A673 (cell line): Measurements from ENCODE around the gene CETP. TPM values are rescaled to one million over a fixed set of nuclear protein-coding genes. Genes with fewer than 3 reads are reported as not detected.

ENCODE experiments used
- BruUV-seq: library from RNA; stranded (reverse); fragments of 400-500 nt; replicated peaks from 2 replicates; lab custom pipeline; 2021; lab: Mats Ljungman, UMichigan
- CTCF ChIA-PET: fragments of 300-600 bp; sonication (Branson Sonifier 250); formaldehyde crosslinking; loops from one replicate; lab custom pipeline; 2022; ENCODE audit warnings: antibody characterized with exemption; lab: Charles Lee
- POLR2A ChIA-PET: fragments of 300-600 bp; sonication (Branson Sonifier 250); formaldehyde crosslinking; loops from one replicate; lab custom pipeline; 2022; ENCODE audit warnings: antibody characterized with exemption; ENCODE audit not compliant: low non-redundant PET; lab: Charles Lee
- DNase-seq: peaks from one replicate; pipeline ENCODE4 v3.0.0-alpha.2; 2015; ENCODE audit warnings: low spot score
- H3K27ac ChIP-seq: fragments of 200-600 bp; sonication (generic); 2 replicates; pipeline ENCODE4 v1.5.1; 2016; ENCODE audit warnings: mixed run types, low read depth, mild to moderate bottlenecking, mixed read lengths, antibody characterized with exemption, low read length; ENCODE audit not compliant: poor library complexity, severe bottlenecking
- H3K27me3 ChIP-seq: fragments of 200-600 bp; sonication (generic); replicated peaks from 2 replicates; pipeline ENCODE4 v1.6.1; 2017; ENCODE audit warnings: mixed run types, low read depth, mild to moderate bottlenecking, mixed read lengths, antibody characterized with exemption, low read length; ENCODE audit not compliant: insufficient read depth, poor library complexity
- H3K36me3 ChIP-seq: fragments of 200-600 bp; sonication (generic); 2 replicates; pipeline ENCODE4 v1.6.1; 2016; ENCODE audit warnings: mixed run types, mild to moderate bottlenecking, mixed read lengths, antibody characterized with exemption, low read length; ENCODE audit not compliant: insufficient read depth, poor library complexity, severe bottlenecking
- H3K4me1 ChIP-seq: fragments of 200-600 bp; sonication (generic); 2 replicates; pipeline ENCODE4 v1.6.1; 2017; ENCODE audit warnings: mixed run types, mild to moderate bottlenecking, mixed read lengths, antibody characterized with exemption, low read length; ENCODE audit not compliant: insufficient read depth, poor library complexity, severe bottlenecking
- H3K4me3 ChIP-seq: fragments of 200-600 bp; sonication (generic); 2 replicates; pipeline ENCODE4 v1.5.1; 2016; ENCODE audit warnings: low read depth, mixed run types, mild to moderate bottlenecking, mixed read lengths, low read length; ENCODE audit not compliant: poor library complexity, severe bottlenecking
- H3K9me3 ChIP-seq: fragments of 200-600 bp; sonication (generic); 2 replicates; pipeline ENCODE4 v1.6.1; 2016; ENCODE audit warnings: mixed run types, low read depth, mild to moderate bottlenecking, mixed read lengths, antibody characterized with exemption, low read length; ENCODE audit not compliant: poor library complexity, severe bottlenecking
- EZH2 ChIP-seq: fragments of 200-600 bp; sonication (generic); IDR thresholded peaks from 2 replicates; pipeline ENCODE4 v1.6.1; 2017; ENCODE audit warnings: borderline replicate concordance, low read depth, mild to moderate bottlenecking, mixed read lengths, antibody characterized with exemption, low read length; ENCODE audit not compliant: poor library complexity, severe bottlenecking
- intact Hi-C: fragments of 100-400 bp; cut with micrococcal nuclease; formaldehyde crosslinking; loops from one replicate; pipeline ENCODE4 v1.10.0; 2022; ENCODE audit not compliant: unreplicated experiment
- total RNA-seq: library from RNA; stranded (reverse); gene quantifications from 2 replicates; pipeline ENCODE4 v1.2.3, GENCODE V29; 2021
- TF ChIP-seq, protein P1 (sequence below): fragments of 300-800, 200-600 bp; sonication (generic); conservative IDR thresholded peaks from 2 replicates; pipeline ENCODE4 v1.5.1; 2017; ENCODE audit warnings: low read depth, mild to moderate bottlenecking, antibody characterized with exemption, low read length, moderate library complexity, mixed read lengths

CETP gene
- total RNA-seq, 1 experiment from 2014 or later = not detected

DNA sequence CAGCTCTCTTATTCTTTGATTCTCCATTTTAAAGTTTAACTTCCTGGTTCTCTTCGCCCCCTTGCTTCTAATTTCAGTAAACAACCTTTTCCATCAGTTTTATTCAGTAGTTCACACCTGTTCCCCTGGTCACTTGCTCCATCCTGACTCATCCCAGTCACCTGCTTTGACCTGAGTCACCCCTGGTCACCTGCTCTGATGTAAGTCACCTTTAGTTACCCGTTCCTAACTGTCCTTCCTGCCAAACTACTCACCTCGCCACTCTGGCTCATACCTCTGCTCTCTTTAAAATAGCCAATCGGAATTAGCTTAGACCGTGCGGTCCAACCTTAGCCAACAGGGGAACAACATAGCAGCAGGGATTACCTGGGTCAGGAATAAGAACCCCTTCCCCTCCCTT lies 22.9 kb downstream of the CETP start:
- no peaks in the 10 kb centered on the region for H3K27me3 ChIP-seq
- no peak for DNase-seq
- H3K4me1 ChIP-seq = peaks cover 16% of the 10 kb centered on the region
- TF ChIP-seq, protein P1, sequence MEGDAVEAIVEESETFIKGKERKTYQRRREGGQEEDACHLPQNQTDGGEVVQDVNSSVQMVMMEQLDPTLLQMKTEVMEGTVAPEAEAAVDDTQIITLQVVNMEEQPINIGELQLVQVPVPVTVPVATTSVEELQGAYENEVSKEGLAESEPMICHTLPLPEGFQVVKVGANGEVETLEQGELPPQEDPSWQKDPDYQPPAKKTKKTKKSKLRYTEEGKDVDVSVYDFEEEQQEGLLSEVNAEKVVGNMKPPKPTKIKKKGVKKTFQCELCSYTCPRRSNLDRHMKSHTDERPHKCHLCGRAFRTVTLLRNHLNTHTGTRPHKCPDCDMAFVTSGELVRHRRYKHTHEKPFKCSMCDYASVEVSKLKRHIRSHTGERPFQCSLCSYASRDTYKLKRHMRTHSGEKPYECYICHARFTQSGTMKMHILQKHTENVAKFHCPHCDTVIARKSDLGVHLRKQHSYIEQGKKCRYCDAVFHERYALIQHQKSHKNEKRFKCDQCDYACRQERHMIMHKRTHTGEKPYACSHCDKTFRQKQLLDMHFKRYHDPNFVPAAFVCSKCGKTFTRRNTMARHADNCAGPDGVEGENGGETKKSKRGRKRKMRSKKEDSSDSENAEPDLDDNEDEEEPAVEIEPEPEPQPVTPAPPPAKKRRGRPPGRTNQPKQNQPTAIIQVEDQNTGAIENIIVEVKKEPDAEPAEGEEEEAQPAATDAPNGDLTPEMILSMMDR = no peak
- no peak for TF ChIP-seq EZH2
- H3K36me3 ChIP-seq = no peaks in the 10 kb centered on the region
- intact Hi-C loops = no loop called here
- H3K27ac ChIP-seq = no peak overlapping the region
- ChIA-PET CTCF (no interaction called here), POLR2A (no interaction called here)
- H3K4me3 ChIP-seq = no peak overlapping the region
- H3K9me3 ChIP-seq = no peaks in the 10 kb centered on the region
- no TSS peak for BruUV-seq

GRCh38 chr16:56985288-56985961 lies 23.7 kb downstream of the CETP start:
- Histone ChIP-seq H3K4me1 (peaks cover 16% of the 10 kb centered on the region), H3K27ac (no peak overlapping the region), H3K27me3 (no peaks in the 10 kb centered on the region), H3K36me3 (no peaks in the 10 kb centered on the region), H3K9me3 (no peaks in the 10 kb centered on the region), H3K4me3 (no peak overlapping the region)
- no TSS peak for BruUV-seq
- DNase-seq = peak; percentile 90
- CTCF ChIA-PET = no interaction called here
- intact Hi-C loops = no loop called here
- TF ChIP-seq, protein P1 = no peak
- TF ChIP-seq EZH2 = no peak
- POLR2A ChIA-PET = no interaction called here

GRCh38 chr16:56985962-56986360 lies 24.2 kb downstream of the CETP start:
- intact Hi-C loops = no loop called here
- BruUV-seq = no TSS peak

More at GRCh38 chr16:56985962-56986360, 24.2 kb downstream of the CETP start:
- Histone ChIP-seq H3K4me1 (peaks cover 16% of the 10 kb centered on the region), H3K9me3 (no peaks in the 10 kb centered on the region), H3K27me3 (no peaks in the 10 kb centered on the region), H3K4me3 (no peak overlapping the region), H3K36me3 (no peaks in the 10 kb centered on the region), H3K27ac (no peak overlapping the region)
- CTCF ChIA-PET = no interaction called here
- TF ChIP-seq EZH2 = no peak
- TF ChIP-seq, protein P1 = no peak
- POLR2A ChIA-PET = no interaction called here
- DNase-seq = no peak
